Psoas muscle (tissue), 8 donors: Measurements from ENCODE around the gene SPATA24. TPM values are rescaled to one million over a fixed set of nuclear protein-coding genes. Genes with fewer than 3 reads are reported as not detected.

ENCODE experiments used
- ATAC-seq, 4 donors: fragments of 200-7000 bp; cut with Tn5 transposase; one replicate each; pipeline ENCODE4 v1.9.1; 2020; ENCODE audit warnings: moderate library complexity in 3 of 4, mild to moderate bottlenecking in 2 of 4
- DNase-seq, 2 donors: peaks; one replicate each; pipeline ENCODE4 v3.0.0-alpha.2; 2020
- H3K27ac ChIP-seq: fragments of 200-600 bp; one replicate; pipeline ENCODE4 v1.8.0; 2022
- H3K27me3 ChIP-seq, 3 donors: fragments of 200-600 bp in 1 of 3; one replicate each; pipeline versions ENCODE4 v1.6.1 to v1.8.0; 2013 to 2022; ENCODE audit warnings: low read length in 2 of 3, mild to moderate bottlenecking in 2 of 3, moderate library complexity in 1 of 3; ENCODE audit not compliant: insufficient read depth in 3 of 3
- H3K36me3 ChIP-seq, 2 donors: fragments of 200-600 bp in 1 of 2; one replicate each; pipeline versions ENCODE4 v1.6.1 to v1.8.0; 2013 to 2022; ENCODE audit warnings: low read depth in 1 of 2, mild to moderate bottlenecking in 1 of 2, moderate library complexity in 1 of 2; ENCODE audit not compliant: insufficient read depth in 1 of 2
- H3K4me1 ChIP-seq: fragments of 200-600 bp; one replicate; pipeline ENCODE4 v1.8.0; 2022
- H3K4me3 ChIP-seq: fragments of 200-600 bp; one replicate; pipeline ENCODE4 v1.8.0; 2022; ENCODE audit warnings: mild to moderate bottlenecking
- H3K9me3 ChIP-seq: fragments of 200-600 bp; one replicate; pipeline ENCODE4 v1.8.0; 2022
- CTCF ChIP-seq: fragments of 200-600 bp; IDR thresholded peaks from one replicate; pipeline ENCODE4 v1.8.0; 2022; ENCODE audit warnings: antibody characterized with exemption
- WGBS, 3 donors: extraction: QIAGEN DNeasy Blood & Tissue Kit; methylation state at CpG; one replicate each; pipeline versions ENCODE4 v1.1.6 to v1.1.7; 2013; 5-methylcytosine and 5-hydroxymethylcytosine counted together
- intact Hi-C, 2 donors: fragments of 100-400 bp; cut with DNase I; formaldehyde crosslinking; loops; one replicate each; pipeline versions ENCODE4 v1.11.0 to v1.14.2; 2022
- polyA plus RNA-seq, 3 donors: library from polyadenylated mRNA; stranded (reverse); fragments of 200-250 nt; gene quantifications; one replicate each; pipeline ENCODE4 v1.2.3, GENCODE V29; 2013
- total RNA-seq, 4 donors: library from RNA; stranded (reverse); fragmentation: NEBNext Ultra II Directional in 2 of 4; extraction: Animal tissue kit (Norgen Biotek cat#: 25700) in 2 of 4; gene quantifications; one replicate each; pipeline versions ENCODE4 v1.2.1 to v1.2.4, GENCODE V29; 2021 to 2023
- donor health status: healthy with polysubstance abuse.
- donor health status: DM: no; HTN: no; CAD: no; lungs with moderate emphysema.
- donor health status: Bipolar disorder and iron deficiency.
- donor health status: healthy.
- donor health status: DM: yes; HTN: yes; CAD: no.
- donor health status: DM: no; HTN: no; CAD: no.
- donor health status: DM: no; HTN: no; CAD: no.
- donor health status: DM: yes; HTN: yes; CAD: no.

Gene SPATA24
- total and polyA plus RNA-seq, 7 donors = 6.7 to 18.8 (median 11.5) TPM

- H3K9me3 ChIP-seq = no peaks in the 10 kb centered on the region
- DNase-seq (peak; percentile 33 to 60), ATAC-seq (peak; percentile 50 to 79 (median 70))
- no peak overlapping the region for H3K4me3 ChIP-seq
- H3K36me3 ChIP-seq = peaks cover 0 to 19% of the 10 kb centered on the region in 2 donors
- intact Hi-C loops = loop anchor here in 1 of 2 donors (10.0 kb wide), 1 partner anchor 348 kb away; no protein-coding TSS in a partner anchor
- peak overlapping the region; percentile 85 for H3K27ac ChIP-seq
- peaks cover 59% of the 10 kb centered on the region for H3K4me1 ChIP-seq
- TF ChIP-seq CTCF = no peak
- WGBS, 3 donors = 19 to 31% (median 23%) methylated on average over 4 of the region's 4 CpGs
- H3K27me3 ChIP-seq = no peaks in the 10 kb centered on the region
Observed at GRCh38 chr5:139417214-139417613, 13.3 kb upstream of the SPATA24 start.

DNA sequence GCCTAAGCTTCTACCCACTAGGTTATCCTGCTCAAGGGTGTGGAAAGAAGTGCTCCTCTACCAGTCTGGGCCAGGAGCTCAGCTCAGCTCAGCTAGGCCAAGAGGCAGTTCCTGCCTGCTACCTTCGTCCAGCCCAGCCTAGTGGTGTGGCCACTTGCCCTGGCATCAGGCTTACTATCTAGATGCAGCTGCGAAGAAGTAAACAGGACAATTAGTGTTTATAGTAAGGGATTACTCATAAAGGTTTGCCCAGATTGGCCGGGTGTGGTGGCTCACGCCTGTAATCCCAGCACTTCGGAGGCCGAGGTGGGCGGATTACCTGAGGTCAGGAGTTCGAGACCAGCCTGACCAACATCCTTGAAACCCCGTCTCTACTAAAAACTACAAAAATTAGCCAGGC is 12.8 kb upstream of the SPATA24 start:
- Histone ChIP-seq H3K9me3 (no peaks in the 10 kb centered on the region), H3K27me3 (no peaks in the 10 kb centered on the region), H3K4me1 (peaks cover 59% of the 10 kb centered on the region), H3K36me3 (peaks cover 0 to 16% of the 10 kb centered on the region in 2 donors), H3K4me3 (no peak overlapping the region), H3K27ac (peak overlapping the region; percentile 85)
- no peak for TF ChIP-seq CTCF
- WGBS, 3 donors = 36 to 55% (median 44%) methylated on average over 9 of the region's 9 CpGs
- ATAC-seq = peak in 3 of 4 donors; percentile 21 to 30 (median 23)
- intact Hi-C loops = loop anchor here in 1 of 2 donors (10.0 kb wide), 1 partner anchor 348 kb away; no protein-coding TSS in a partner anchor
- peak in 1 of 2 donors; percentile 46 for DNase-seq

GRCh38 chr5:139415869-139416268 is 12.0 kb upstream of the SPATA24 start:
- H3K27ac ChIP-seq = peak overlapping the region; percentile 85
- peaks cover 64% of the 10 kb centered on the region for H3K4me1 ChIP-seq
- H3K27me3 ChIP-seq = no peaks in the 10 kb centered on the region
- DNase-seq (no peak), ATAC-seq (no peak)
- H3K9me3 ChIP-seq = no peaks in the 10 kb centered on the region
- peaks cover 0 to 9% of the 10 kb centered on the region in 2 donors for H3K36me3 ChIP-seq
- TF ChIP-seq CTCF = no peak
- intact Hi-C loops = loop anchor here in 1 of 2 donors (10.0 kb wide), 1 partner anchor 349 kb away; no protein-coding TSS in a partner anchor
- no peak overlapping the region for H3K4me3 ChIP-seq

DNA sequence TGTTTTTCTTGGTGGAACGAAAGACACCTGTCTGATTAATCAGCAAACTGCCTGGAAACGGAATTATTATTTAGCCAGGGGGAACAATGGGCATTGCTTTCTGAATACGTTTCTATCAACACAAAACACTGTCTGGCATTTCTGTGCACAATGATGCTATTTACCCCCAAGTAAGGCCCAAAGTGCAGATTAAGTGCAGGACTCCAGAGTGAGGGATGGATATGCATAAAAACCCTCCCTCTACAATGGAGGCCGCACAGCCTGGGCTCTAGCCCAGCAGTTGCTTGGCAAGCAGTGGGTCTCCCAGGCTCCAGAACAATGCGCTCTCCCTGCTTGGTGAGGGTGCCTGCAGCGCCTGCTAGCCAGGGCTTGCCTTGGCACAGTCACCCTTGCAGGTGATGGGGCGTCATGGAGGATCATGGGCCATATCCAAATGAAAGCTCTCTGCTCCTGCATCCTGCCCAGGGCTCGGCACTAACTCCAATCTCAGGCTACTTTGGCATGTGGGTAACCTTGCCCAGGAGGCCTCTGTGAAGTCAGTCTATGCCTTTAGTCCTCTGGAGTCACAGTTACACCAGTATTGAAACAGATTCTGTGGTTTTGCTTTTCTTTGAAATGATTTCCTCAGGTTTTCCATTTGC is 11.5 kb upstream of the SPATA24 start:
- ATAC-seq (peak; percentile 41 to 61 (median 52)), DNase-seq (peak; percentile 21 to 63)
- H3K9me3 ChIP-seq = no peaks in the 10 kb centered on the region
- no peak for TF ChIP-seq CTCF
- no peak overlapping the region for H3K4me3 ChIP-seq
- intact Hi-C loops = loop anchor here in 1 of 2 donors (10.0 kb wide), 1 partner anchor 349 kb away; no protein-coding TSS in a partner anchor
- peak overlapping the region; percentile 85 for H3K27ac ChIP-seq
- H3K4me1 ChIP-seq = peaks cover 68% of the 10 kb centered on the region
- peaks cover 0 to 9% of the 10 kb centered on the region in 2 donors for H3K36me3 ChIP-seq
- H3K27me3 ChIP-seq = no peaks in the 10 kb centered on the region
- WGBS, 3 donors = 17 to 25% (median 19%) methylated on average over 8 of the region's 8 CpGs
